ENCODE measurements around the gene AHNAK. TPM values are rescaled to one million over a fixed set of nuclear protein-coding genes. Genes with fewer than 3 reads are reported as not detected.
"Not testable (repeated sequence)": the region's sequence is repeated elsewhere in the genome, so short reads cannot be mapped to it uniquely, and the experiment has no call there.

Gene AHNAK
- total RNA-seq, 1 donor from 2014 or later = 302 TPM

GRCh38 chr11:62499944-62500649, 46.5 kb downstream of the AHNAK start:
- TF ChIP-seq CTCF (conservative IDR thresholded peaks at IDR 0.05) = no peak
- DNase-seq (ENCODE audit: extremely low spot score, unreplicated experiment) = no peak
- H3K27me3 Mint-ChIP-seq = peaks cover under 1% of the 10 kb centered on the region
- peak overlapping the region; percentile 70 for H3K4me3 Mint-ChIP-seq
- H3K27ac Mint-ChIP-seq = peak overlapping the region; percentile 98
- H3K36me3 Mint-ChIP-seq = no peaks in the 10 kb centered on the region
- no peaks in the 10 kb centered on the region for H3K9me3 Mint-ChIP-seq
- H3K4me1 Mint-ChIP-seq (ENCODE audit: unreplicated experiment) = peaks cover 52% of the 10 kb centered on the region

GRCh38 chr11:62499311-62499943, 47.2 kb downstream of the AHNAK start:
- H3K4me3 Mint-ChIP-seq; DNase-seq (ENCODE audit: extremely low spot score, unreplicated experiment); H3K27me3 Mint-ChIP-seq; H3K36me3 Mint-ChIP-seq; H3K9me3 Mint-ChIP-seq: not testable (repeated sequence)
- peak overlapping the region; percentile 98 for H3K27ac Mint-ChIP-seq
- H3K4me1 Mint-ChIP-seq (ENCODE audit: unreplicated experiment) = peaks cover 46% of the 10 kb centered on the region

- TF ChIP-seq CTCF (conservative IDR thresholded peaks at IDR 0.05) = no peak
- no peak overlapping the region for H3K4me3 Mint-ChIP-seq
- no peaks in the 10 kb centered on the region for H3K9me3 Mint-ChIP-seq
- H3K27me3 Mint-ChIP-seq = no peaks in the 10 kb centered on the region
- no peaks in the 10 kb centered on the region for H3K36me3 Mint-ChIP-seq
- peaks cover 39% of the 10 kb centered on the region for H3K4me1 Mint-ChIP-seq (ENCODE audit: unreplicated experiment)
- no peak overlapping the region for H3K27ac Mint-ChIP-seq
- DNase-seq (ENCODE audit: extremely low spot score, unreplicated experiment) = no peak
These were observed 47.9 kb downstream of the AHNAK start for GRCh38 chr11:62498492-62499286.

- H3K27me3 Mint-ChIP-seq = no peaks in the 10 kb centered on the region
- no peak overlapping the region for H3K27ac Mint-ChIP-seq
- no peaks in the 10 kb centered on the region for H3K36me3 Mint-ChIP-seq
- H3K4me1 Mint-ChIP-seq (ENCODE audit: unreplicated experiment) = peaks cover 39% of the 10 kb centered on the region
- no peak for TF ChIP-seq CTCF (conservative IDR thresholded peaks at IDR 0.05)
- no peak overlapping the region for H3K4me3 Mint-ChIP-seq
- no peak for DNase-seq (ENCODE audit: extremely low spot score, unreplicated experiment)
- no peaks in the 10 kb centered on the region for H3K9me3 Mint-ChIP-seq
These were observed 48.6 kb downstream of the AHNAK start for GRCh38 chr11:62498031-62498430.

- TF ChIP-seq CTCF (conservative IDR thresholded peaks at IDR 0.05) = peak; percentile 44
- no peak overlapping the region for H3K4me3 Mint-ChIP-seq
- DNase-seq (ENCODE audit: extremely low spot score, unreplicated experiment) = no peak
- H3K4me1 Mint-ChIP-seq (ENCODE audit: unreplicated experiment) = peaks cover 32% of the 10 kb centered on the region
- H3K27ac Mint-ChIP-seq = peak overlapping the region; percentile 40
- H3K9me3 Mint-ChIP-seq = no peaks in the 10 kb centered on the region
- H3K27me3 Mint-ChIP-seq = no peaks in the 10 kb centered on the region
- H3K36me3 Mint-ChIP-seq = no peaks in the 10 kb centered on the region
These were observed 49.3 kb downstream of the AHNAK start for GRCh38 chr11:62497132-62497801.
